Lung (tissue), 12 donors: ENCODE data around the gene MUC21. TPM values are rescaled to one million over a fixed set of nuclear protein-coding genes. Genes with fewer than 3 reads are reported as not detected.

Source experiments
- ATAC-seq: fragments of 200-7000 bp; cut with Tn5 transposase; one replicate; pipeline ENCODE4 v1.9.1; 2020; ENCODE audit warnings: moderate number of reproducible peaks; ENCODE audit not compliant: insufficient read depth, low FRiP score
- DNase-seq, 3 donors: peaks; one replicate each; pipeline ENCODE4 v3.0.0-alpha.2; 2013 to 2017
- H3K27ac ChIP-seq, 2 donors: one replicate each; pipeline ENCODE4 v1.5.1; 2013; ENCODE audit warnings: mild to moderate bottlenecking in 2 of 2, moderate library complexity in 2 of 2, control low read depth in 1 of 2, inconsistent platforms in 1 of 2, low read depth in 1 of 2, low read length in 1 of 2
- H3K27me3 ChIP-seq, 3 donors: one replicate each; pipeline ENCODE4 v1.5.1; 2013; ENCODE audit warnings: low read length in 2 of 3; ENCODE audit not compliant: control insufficient read depth in 3 of 3, insufficient read depth in 3 of 3
- H3K36me3 ChIP-seq, 4 donors: one replicate each; pipeline ENCODE4 v1.5.1; 2013; ENCODE audit warnings: low read length in 4 of 4, mild to moderate bottlenecking in 1 of 4, moderate library complexity in 1 of 4; ENCODE audit not compliant: control insufficient read depth in 4 of 4, insufficient read depth in 4 of 4
- H3K4me1 ChIP-seq, 5 donors: one replicate each; pipeline ENCODE4 v1.5.1; 2013; ENCODE audit warnings: low read length in 5 of 5, mild to moderate bottlenecking in 2 of 5, moderate library complexity in 1 of 5; ENCODE audit not compliant: control insufficient read depth in 5 of 5, insufficient read depth in 5 of 5
- H3K4me3 ChIP-seq: one replicate; pipeline ENCODE4 v1.5.1; 2013; ENCODE audit warnings: mild to moderate bottlenecking, control low read depth, moderate library complexity
- H3K9ac ChIP-seq, 2 donors: one replicate each; pipeline ENCODE4 v1.5.1; 2013; ENCODE audit warnings: low read length in 2 of 2, control low read depth in 1 of 2; ENCODE audit not compliant: insufficient read depth in 1 of 2
- H3K9me3 ChIP-seq, 4 donors: one replicate each; pipeline ENCODE4 v1.5.1; 2013; ENCODE audit warnings: low read length in 3 of 4, mild to moderate bottlenecking in 1 of 4, moderate library complexity in 1 of 4; ENCODE audit not compliant: control insufficient read depth in 4 of 4, insufficient read depth in 3 of 4
- CTCF ChIP-seq: IDR thresholded peaks from 2 replicates; pipeline ENCODE4 v1.5.1; 2012; ENCODE audit warnings: mild to moderate bottlenecking; ENCODE audit errors: control extremely low read depth, extremely low read depth
- WGBS, 2 donors: extraction: QIAGEN DNeasy Blood & Tissue Kit; methylation state at CpG; one replicate each; pipeline ENCODE4 v1.1.7; 2013; 5-methylcytosine and 5-hydroxymethylcytosine counted together
- polyA plus RNA-seq, 2 donors: library from polyadenylated mRNA; stranded (reverse); fragments of 200-250 nt; gene quantifications; one replicate each; pipeline ENCODE4 v1.2.1, GENCODE V29; 2013
- total RNA-seq, 2 donors: library from RNA; depleted of rRNA in 1 of 2; stranded (reverse); fragments of >200 nt in 1 of 2; gene quantifications; one replicate each; pipeline ENCODE4 v1.2.1, GENCODE V29; 2014 to 2021
- donor health status: control.
- donor health status: control.
- donor health status: Bipolar disorder and iron deficiency.
- donor health status: healthy.
- donor health status: DM: yes; HTN: yes; CAD: no.

The MUC21 gene
- total and polyA plus RNA-seq, 4 donors: 0.40 to 8.6 (median 4.0) TPM

DNA sequence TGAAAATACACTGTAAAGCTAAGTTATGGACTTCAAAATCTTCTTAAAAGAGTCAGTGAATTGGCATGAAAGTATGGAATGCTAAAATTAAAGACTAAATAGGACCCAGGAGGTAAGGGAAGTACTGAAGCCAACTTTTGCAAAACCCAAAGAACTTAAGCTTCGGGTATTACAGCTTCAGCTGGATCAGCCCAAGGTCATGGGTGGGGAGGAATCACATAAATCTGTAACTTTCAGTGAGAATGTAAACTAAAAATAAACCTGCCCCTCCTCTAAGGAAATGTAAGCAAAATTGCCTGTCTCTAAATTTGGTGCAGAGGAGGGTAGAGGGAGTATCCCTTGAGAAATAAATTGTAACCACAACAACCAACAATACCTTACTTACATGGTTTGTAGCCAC is 4.4 kb upstream of the MUC21 start:
- no peak for TF ChIP-seq CTCF
- Histone ChIP-seq H3K4me3 (no peak overlapping the region), H3K9ac (no peak overlapping the region), H3K27ac (no peak overlapping the region), H3K36me3 (no peaks in the 10 kb centered on the region), H3K27me3 (peaks cover 0 to 2% (median 0%) of the 10 kb centered on the region in 3 donors), H3K9me3 (no peaks in the 10 kb centered on the region), H3K4me1 (peaks cover 0 to 11% (median 2%) of the 10 kb centered on the region in 5 donors)
- WGBS, 2 donors: 55 to 76% methylated on average over 1 of the region's 1 CpG
- ATAC-seq (no peak), DNase-seq (no peak)

DNA sequence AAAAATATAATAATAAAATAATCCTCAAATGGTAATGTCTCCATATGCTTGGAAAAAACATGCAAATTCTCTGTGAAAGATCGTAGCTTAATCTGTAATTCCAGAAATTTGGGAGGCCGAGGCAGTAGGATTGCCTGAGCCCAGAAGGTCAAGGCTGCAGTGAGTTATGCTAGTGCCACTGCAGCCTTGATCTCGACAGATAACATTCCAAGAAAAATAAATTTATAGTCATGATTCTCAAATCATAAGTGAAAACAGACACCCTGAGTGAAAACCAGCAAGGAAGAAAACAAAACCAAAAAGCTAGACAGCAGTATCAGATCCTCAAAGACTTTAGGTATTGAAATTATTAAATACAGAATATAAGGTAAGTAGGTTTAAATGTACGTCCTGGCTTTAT is 3.8 kb upstream of the MUC21 start:
- Histone ChIP-seq H3K4me1 (peaks cover 0 to 11% (median 2%) of the 10 kb centered on the region in 5 donors), H3K27me3 (peaks cover 0 to 2% (median 0%) of the 10 kb centered on the region in 3 donors), H3K9ac (no peak overlapping the region), H3K36me3 (no peaks in the 10 kb centered on the region), H3K9me3 (no peaks in the 10 kb centered on the region), H3K27ac (no peak overlapping the region), H3K4me3 (no peak overlapping the region)
- ATAC-seq (no peak), DNase-seq (no peak)
- no peak for TF ChIP-seq CTCF
- 81 to 85% methylated on average over 4 of the region's 4 CpGs for whole genome bisulfite sequencing, 2 donors

DNA sequence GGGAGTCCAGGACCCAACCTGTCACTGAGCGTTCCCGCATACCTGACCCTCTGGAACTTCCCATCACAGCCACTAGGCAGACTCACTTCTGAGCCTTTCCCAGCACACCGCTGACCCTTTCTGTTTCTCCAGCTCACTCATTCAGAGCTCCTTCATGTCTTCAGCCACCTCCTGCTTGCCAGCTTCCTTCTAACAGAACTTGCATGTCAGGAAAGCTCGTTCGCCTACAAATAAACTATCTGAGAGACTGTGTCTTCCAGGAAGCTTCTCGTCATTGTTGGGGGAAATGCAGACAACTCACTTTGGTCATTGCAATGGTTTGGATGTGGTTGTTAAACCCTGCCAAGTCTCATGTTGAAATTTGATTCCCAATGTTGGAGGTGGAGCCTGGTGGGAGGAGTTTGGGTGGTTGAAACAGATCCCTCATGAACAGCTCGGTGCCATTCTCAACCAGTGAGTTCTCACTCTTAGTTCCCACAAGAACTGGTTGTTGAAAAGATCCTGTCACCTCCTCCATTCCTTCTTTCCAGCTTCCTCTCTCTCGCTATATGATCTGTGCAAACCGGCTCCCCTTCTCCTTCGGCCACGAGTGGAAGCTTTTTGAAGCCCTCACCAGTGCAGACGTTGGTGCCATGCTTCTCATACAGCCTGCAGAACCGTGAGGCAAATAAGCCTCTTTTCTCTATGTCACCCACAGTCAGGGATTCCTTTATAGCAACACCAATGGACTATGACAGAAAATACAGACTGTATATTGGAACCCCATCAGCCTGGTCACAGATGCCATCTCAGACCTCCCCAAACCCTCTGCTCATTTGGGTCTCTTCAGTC is 1.4 kb upstream of the MUC21 start:
- H3K36me3 ChIP-seq: no peaks in the 10 kb centered on the region
- 13 to 29% methylated on average over 13 of the region's 13 CpGs for WGBS, 2 donors
- H3K4me3 ChIP-seq: no peak overlapping the region
- H3K27ac ChIP-seq: peak overlapping the region in 1 of 2 donors; percentile 52
- H3K4me1 ChIP-seq: peaks cover 0 to 11% (median 2%) of the 10 kb centered on the region in 5 donors
- TF ChIP-seq CTCF: no peak
- H3K27me3 ChIP-seq: peaks cover 0 to 2% (median 0%) of the 10 kb centered on the region in 3 donors
- ATAC-seq (peak; percentile 80), DNase-seq (peak; percentile 65 to 86 (median 81))
- H3K9me3 ChIP-seq: no peaks in the 10 kb centered on the region
- H3K9ac ChIP-seq: no peak overlapping the region
